Measurements from ENCODE around the gene SLC27A4. TPM values are rescaled to one million over a fixed set of nuclear protein-coding genes. Genes with fewer than 3 reads are reported as not detected.

SLC27A4 gene
- total RNA-seq, 1 donor from 2014 or later: 28.0 TPM

DNA sequence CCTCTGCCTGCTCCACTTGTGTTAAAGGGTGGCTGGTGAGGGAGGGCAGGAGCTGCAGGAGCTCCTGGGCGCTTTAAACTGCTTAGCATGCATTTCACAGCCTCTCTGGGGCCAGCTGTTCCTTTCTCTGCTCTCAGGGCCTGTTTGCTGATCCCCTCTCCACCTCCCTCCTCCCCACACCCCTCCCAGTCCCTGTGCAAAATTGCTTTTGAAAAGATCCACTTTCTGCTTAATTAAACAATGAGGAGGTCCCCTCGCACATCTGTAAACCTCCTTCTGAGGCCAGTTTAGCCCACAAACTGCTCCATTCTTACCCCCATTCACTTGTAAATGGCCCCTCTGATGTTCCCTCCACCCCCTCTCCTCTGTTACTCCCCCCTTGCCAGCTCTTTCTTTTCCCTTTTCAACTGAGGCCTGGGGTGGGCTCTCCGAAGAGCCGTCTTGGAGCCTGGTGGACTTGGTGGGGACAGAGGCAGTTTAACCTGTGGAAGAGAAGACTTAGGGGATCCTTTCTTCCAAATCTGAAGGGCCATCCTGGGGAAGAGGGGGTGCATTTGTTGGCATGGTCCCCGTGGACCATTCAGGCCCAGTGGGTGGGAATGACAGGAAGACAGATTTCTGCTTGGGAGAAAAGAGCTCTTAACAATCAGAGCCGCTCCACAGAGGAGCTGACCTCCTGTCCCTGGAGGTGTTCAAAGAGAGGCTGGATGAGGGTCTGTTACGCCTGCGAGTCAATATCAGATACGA, 42.9 kb downstream of the SLC27A4 start:
- Histone ChIP-seq H3K36me3 (peaks cover 0 to 43% of the 10 kb centered on the region in 2 donors), H3K4me1 (no peaks in the 10 kb centered on the region), H3K27ac (no peak overlapping the region), H3K9me3 (no peaks in the 10 kb centered on the region), H3K4me3 (no peak overlapping the region), H3K27me3 (no peaks in the 10 kb centered on the region)
- DNase-seq (ENCODE audit: extremely low spot score in 2 of 2): no peak
- intact Hi-C loops (cut with DNase I): no loop called here
- no peak for TF ChIP-seq POLR2AphosphoS5 (IDR thresholded peaks at IDR 0.05; ENCODE audit: insufficient read depth in 1 of 2, low read depth in 1 of 2)
- TF ChIP-seq POLR2A (IDR thresholded peaks at IDR 0.05): no peak
- TF ChIP-seq, protein P1, sequence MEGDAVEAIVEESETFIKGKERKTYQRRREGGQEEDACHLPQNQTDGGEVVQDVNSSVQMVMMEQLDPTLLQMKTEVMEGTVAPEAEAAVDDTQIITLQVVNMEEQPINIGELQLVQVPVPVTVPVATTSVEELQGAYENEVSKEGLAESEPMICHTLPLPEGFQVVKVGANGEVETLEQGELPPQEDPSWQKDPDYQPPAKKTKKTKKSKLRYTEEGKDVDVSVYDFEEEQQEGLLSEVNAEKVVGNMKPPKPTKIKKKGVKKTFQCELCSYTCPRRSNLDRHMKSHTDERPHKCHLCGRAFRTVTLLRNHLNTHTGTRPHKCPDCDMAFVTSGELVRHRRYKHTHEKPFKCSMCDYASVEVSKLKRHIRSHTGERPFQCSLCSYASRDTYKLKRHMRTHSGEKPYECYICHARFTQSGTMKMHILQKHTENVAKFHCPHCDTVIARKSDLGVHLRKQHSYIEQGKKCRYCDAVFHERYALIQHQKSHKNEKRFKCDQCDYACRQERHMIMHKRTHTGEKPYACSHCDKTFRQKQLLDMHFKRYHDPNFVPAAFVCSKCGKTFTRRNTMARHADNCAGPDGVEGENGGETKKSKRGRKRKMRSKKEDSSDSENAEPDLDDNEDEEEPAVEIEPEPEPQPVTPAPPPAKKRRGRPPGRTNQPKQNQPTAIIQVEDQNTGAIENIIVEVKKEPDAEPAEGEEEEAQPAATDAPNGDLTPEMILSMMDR (IDR thresholded peaks at IDR 0.05): no peak

DNA sequence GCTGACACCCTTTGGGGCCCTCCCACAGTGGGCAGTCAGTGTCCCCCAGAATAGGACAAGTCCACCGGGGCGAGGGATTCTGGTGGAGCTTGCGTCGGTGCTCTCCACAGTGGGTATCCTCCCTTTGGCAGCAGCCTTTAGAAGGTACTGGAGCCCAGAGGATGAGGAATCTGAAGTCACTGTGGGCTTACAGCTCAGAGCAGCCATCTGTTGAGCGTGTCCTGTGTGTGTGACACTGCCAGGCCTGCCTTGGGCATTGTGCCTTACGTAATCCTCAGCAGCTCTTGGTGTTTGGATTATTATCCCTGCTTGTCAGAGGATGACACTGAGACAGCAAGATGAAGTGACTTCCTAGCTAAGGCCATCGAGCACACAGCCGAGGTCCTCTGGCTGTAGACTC, 43.5 kb downstream of the SLC27A4 start:
- no peak overlapping the region for H3K27ac ChIP-seq
- peaks cover 0 to 43% of the 10 kb centered on the region in 2 donors for H3K36me3 ChIP-seq
- DNase-seq (ENCODE audit: extremely low spot score in 2 of 2): no peak
- intact Hi-C loops (cut with DNase I): no loop called here
- TF ChIP-seq POLR2A (IDR thresholded peaks at IDR 0.05) (no peak), POLR2AphosphoS5 (IDR thresholded peaks at IDR 0.05; ENCODE audit: insufficient read depth in 1 of 2, low read depth in 1 of 2) (no peak)
- TF ChIP-seq, protein P1 (IDR thresholded peaks at IDR 0.05): no peak
- H3K4me1 ChIP-seq: no peaks in the 10 kb centered on the region
- H3K27me3 ChIP-seq: no peaks in the 10 kb centered on the region
- no peaks in the 10 kb centered on the region for H3K9me3 ChIP-seq
- no peak overlapping the region for H3K4me3 ChIP-seq

DNA sequence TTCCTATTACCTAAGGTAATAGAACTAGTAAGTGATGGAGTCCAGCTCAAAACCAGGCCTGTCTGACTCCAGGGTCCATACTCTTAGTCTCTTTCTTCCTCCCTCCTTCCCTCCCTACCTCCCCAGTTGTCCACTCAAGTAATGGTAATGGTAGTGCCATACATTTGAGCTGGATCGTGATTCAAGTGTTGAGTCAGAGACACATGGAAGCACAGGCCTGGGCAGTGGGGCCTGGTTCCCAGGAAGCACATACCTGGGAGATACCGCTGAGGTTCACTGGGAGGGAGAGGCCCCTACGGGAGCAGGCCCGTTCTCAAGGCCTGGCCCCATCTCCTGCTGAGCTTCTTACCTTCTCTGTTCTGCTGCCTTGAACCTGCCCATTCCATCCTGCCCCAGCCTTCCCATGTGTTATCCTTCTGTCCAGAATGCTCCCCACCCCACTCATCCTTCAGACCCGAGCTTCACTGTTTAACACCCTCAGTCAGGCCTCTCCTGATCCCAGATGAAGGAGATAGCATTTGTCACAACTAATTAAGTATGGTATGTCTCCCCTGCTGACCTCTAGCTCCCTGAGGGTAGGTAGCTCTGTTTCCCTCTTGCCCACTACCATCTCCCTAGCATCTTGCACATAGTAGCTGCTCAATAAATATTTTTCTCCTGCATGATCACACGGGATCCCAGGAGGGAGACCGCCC, 44.6 kb downstream of the SLC27A4 start:
- Histone ChIP-seq H3K36me3 (peaks cover 0 to 47% of the 10 kb centered on the region in 2 donors), H3K4me3 (no peak overlapping the region), H3K4me1 (no peaks in the 10 kb centered on the region), H3K9me3 (no peaks in the 10 kb centered on the region), H3K27ac (no peak overlapping the region), H3K27me3 (no peaks in the 10 kb centered on the region)
- TF ChIP-seq POLR2A (IDR thresholded peaks at IDR 0.05) (no peak), POLR2AphosphoS5 (IDR thresholded peaks at IDR 0.05; ENCODE audit: insufficient read depth in 1 of 2, low read depth in 1 of 2) (no peak)
- TF ChIP-seq, protein P1 (IDR thresholded peaks at IDR 0.05): no peak
- intact Hi-C loops (cut with DNase I): loop anchor here (5.0 kb wide), 1 partner anchor 1768 kb away; no protein-coding TSS in a partner anchor
- no peak for DNase-seq (ENCODE audit: extremely low spot score in 2 of 2)

DNA sequence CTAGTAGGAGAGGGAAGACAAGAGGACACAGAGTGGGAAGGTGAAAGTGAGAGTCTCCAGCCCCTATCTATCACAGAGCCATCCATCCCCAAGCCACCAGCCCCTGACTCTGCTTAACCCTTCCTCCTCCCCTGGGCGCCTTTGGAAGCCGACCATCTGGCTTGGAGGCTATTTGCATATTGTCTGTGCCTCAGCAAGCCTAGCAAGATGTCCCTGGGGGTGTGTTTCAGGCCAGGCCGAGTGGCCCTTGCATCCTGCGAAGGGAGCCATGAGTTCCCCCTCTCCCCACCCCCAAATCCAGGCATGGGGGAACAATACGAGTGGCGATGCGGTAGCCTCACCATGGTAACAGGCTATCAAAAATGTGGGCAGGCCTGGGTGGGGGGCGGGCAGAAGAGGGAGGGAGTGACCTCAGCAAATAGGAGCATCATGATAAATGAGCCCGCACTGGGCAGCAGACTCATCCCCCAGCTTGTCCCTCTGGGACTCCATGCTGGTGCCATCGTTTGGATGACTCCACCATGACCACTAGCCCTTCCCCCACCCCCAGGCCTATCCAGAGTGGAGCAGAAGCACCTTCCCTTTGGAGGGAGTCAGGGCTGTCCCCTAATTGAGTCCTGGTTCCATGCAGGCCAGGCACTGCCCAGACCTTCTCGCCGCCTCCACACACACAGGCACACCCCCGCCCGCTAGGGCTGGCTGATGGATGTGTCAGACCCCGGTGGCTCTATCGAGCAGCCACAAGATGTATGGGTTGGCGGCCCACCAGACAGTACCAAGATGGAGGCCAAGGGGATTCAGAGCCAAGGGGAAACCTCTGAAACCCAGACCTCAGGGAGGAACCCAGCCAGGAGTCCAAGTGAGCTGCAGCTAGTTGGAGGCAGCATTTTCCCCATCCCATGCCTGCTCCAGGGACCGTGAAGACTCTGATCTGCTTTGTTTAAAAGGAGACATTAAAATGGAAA, 45.5 kb downstream of the SLC27A4 start:
- intact Hi-C loops (cut with DNase I): loop anchor here (5.0 kb wide), 1 partner anchor 1768 kb away; no protein-coding TSS in a partner anchor
- Histone ChIP-seq H3K27ac (no peak overlapping the region), H3K27me3 (no peaks in the 10 kb centered on the region), H3K9me3 (no peaks in the 10 kb centered on the region), H3K36me3 (peaks cover 0 to 50% of the 10 kb centered on the region in 2 donors), H3K4me3 (no peak overlapping the region), H3K4me1 (no peaks in the 10 kb centered on the region)
- DNase-seq (ENCODE audit: extremely low spot score in 2 of 2): no peak
- TF ChIP-seq POLR2A (IDR thresholded peaks at IDR 0.05) (no peak), POLR2AphosphoS5 (IDR thresholded peaks at IDR 0.05; ENCODE audit: insufficient read depth in 1 of 2, low read depth in 1 of 2) (no peak)
- TF ChIP-seq, protein P1 (IDR thresholded peaks at IDR 0.05): no peak

Data from vagina (tissue), 2 donors.